H1 (cell line): ENCODE results near the gene RYR3. TPM values are rescaled to one million over a fixed set of nuclear protein-coding genes. Genes with fewer than 3 reads are reported as not detected.

Source experiments
- ASH2L ChIP-seq: fragments of 200-600, 300-600 bp; sonication (generic); IDR thresholded peaks from one replicate; pipeline ENCODE4 v1.7.1; 2017; ENCODE audit warnings: low read length
- CREB1 ChIP-seq: IDR thresholded peaks from 2 replicates; pipeline ENCODE4 v1.6.1; 2012; ENCODE audit warnings: inconsistent platforms
- GTF2F1 ChIP-seq: IDR thresholded peaks from 2 replicates; pipeline ENCODE4 v1.6.1; 2012; ENCODE audit warnings: low read depth, low read length, improper control_type of control experiment, borderline replicate concordance
- HDAC2 ChIP-seq, 2 experiments: fragments of 300-600 bp in 1 of 2; sonication (generic) in 1 of 2; IDR thresholded peaks; 2 replicates each; pipeline ENCODE4 v1.6.1; 2011 to 2012; ENCODE audit warnings: low read depth in 2 of 2, low read length in 2 of 2, mild to moderate bottlenecking in 2 of 2, moderate library complexity in 2 of 2, borderline replicate concordance in 1 of 2, inconsistent platforms in 1 of 2
- RBBP5 ChIP-seq: IDR thresholded peaks from 2 replicates; pipeline ENCODE4 v1.7.1; 2012; ENCODE audit warnings: low read depth, mild to moderate bottlenecking, inconsistent platforms, low read length, moderate library complexity, borderline replicate concordance
- SAP30 ChIP-seq: fragments of 300-600 bp; sonication (generic); IDR thresholded peaks from 2 replicates; pipeline ENCODE4 v1.7.1; 2012; ENCODE audit warnings: low read length, moderate library complexity, mild to moderate bottlenecking, inconsistent platforms; ENCODE audit not compliant: insufficient read depth, insufficient replicate concordance
- polyA plus RNA-seq, 7 experiments: library from polyadenylated mRNA; depleted of rRNA in 3 of 7; stranded (reverse) in 5 of 7; unstranded in 2 of 7; fragments of >200 nt in 5 of 7; fragments of 200-250 nt in 2 of 7; gene quantifications; 1 replicate in 5 of 7; 2 replicates in 1 of 7; 4 replicates in 1 of 7; pipeline versions ENCODE4 v1.2.1 to v1.2.3, GENCODE V29; 2011 to 2013; ENCODE audit warnings: missing spikeins in 2 of 7, mixed read lengths in 2 of 7
- total RNA-seq: library from RNA; stranded (reverse); fragmentation: NEBNext Ultra II Directional; extraction: Animal tissue kit (Norgen Biotek cat#: 25700); gene quantifications from 2 replicates; pipeline ENCODE4 v1.2.1, GENCODE V29; 2021

The RYR3 gene
- total and polyA plus RNA-seq, 2 of the 8 experiments (the other 6 are each of a cell fraction or from before 2014, with no cell fraction given): 0.33 to 3.4 TPM

GRCh38 chr15:33852094-33852493 is 541.3 kb downstream of the RYR3 start (continued):
- TF ChIP-seq ASH2L: no peak
- no peak for TF ChIP-seq RBBP5
- TF ChIP-seq SAP30: no peak
- no peak for TF ChIP-seq CREB1
- no peak for TF ChIP-seq HDAC2 (IDR thresholded peaks at IDR 0.05; ENCODE audit: borderline replicate concordance in 1 of 2, low read depth in 2 of 2, low read length in 2 of 2)
- no peak for TF ChIP-seq GTF2F1
